Astrocyte (in vitro differentiated cells and primary cell): Measurements from ENCODE around the gene ZFAND2A.

Experiments used
- EZH2 ChIP-seq: IDR thresholded peaks from 2 replicates; pipeline ENCODE4 v1.6.1; 2012; ENCODE audit warnings: mild to moderate bottlenecking, low read length, inconsistent platforms; ENCODE audit not compliant: insufficient read depth
- TF ChIP-seq, protein P1 (sequence below): IDR thresholded peaks from 2 replicates; pipeline ENCODE4 v1.5.1; 2011; ENCODE audit warnings: low read depth, mild to moderate bottlenecking, inconsistent platforms, low read length, moderate library complexity; ENCODE audit not compliant: insufficient read depth

DNA sequence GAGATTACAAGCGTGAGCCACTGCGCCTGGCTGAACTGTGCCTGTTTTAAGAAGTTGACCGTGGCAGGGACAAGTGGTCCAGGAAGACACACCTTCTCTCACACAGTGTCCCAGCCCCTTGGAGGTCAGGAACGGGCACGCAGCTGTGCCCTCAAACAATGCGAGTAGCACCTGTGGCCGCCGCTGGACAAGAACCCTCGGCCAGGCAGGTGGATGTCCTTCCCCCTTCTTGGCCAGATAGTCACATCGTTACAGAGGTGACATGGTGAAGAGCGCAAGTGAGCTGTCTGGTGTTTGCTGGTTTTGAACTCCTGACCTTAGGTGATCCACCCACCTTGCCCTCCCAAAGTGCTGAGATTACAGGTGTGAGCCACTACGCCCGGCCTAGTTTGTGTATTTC, 8.8 kb downstream of the ZFAND2A start:
- TF ChIP-seq, protein P1, sequence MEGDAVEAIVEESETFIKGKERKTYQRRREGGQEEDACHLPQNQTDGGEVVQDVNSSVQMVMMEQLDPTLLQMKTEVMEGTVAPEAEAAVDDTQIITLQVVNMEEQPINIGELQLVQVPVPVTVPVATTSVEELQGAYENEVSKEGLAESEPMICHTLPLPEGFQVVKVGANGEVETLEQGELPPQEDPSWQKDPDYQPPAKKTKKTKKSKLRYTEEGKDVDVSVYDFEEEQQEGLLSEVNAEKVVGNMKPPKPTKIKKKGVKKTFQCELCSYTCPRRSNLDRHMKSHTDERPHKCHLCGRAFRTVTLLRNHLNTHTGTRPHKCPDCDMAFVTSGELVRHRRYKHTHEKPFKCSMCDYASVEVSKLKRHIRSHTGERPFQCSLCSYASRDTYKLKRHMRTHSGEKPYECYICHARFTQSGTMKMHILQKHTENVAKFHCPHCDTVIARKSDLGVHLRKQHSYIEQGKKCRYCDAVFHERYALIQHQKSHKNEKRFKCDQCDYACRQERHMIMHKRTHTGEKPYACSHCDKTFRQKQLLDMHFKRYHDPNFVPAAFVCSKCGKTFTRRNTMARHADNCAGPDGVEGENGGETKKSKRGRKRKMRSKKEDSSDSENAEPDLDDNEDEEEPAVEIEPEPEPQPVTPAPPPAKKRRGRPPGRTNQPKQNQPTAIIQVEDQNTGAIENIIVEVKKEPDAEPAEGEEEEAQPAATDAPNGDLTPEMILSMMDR: no peak
- no peak for TF ChIP-seq EZH2
